Panc1 (cell line): ENCODE data around the gene MMP3. TPM values are rescaled to one million over a fixed set of nuclear protein-coding genes. Genes with fewer than 3 reads are reported as not detected.

Source experiments
- ATAC-seq: fragments of 200-7000 bp; cut with Tn5 transposase; 2 replicates; pipeline ENCODE4 v1.9.1; 2020; ENCODE audit warnings: mild to moderate bottlenecking, moderate library complexity
- Bru-seq: library from RNA; stranded (reverse); fragments of 400-500 nt; gene quantifications from one replicate; lab custom pipeline; 2021; lab: Mats Ljungman, UMichigan
- BruChase-seq, 2 experiments: library from RNA; stranded (reverse); fragments of 400-500 nt; gene quantifications; one replicate each; lab custom pipeline; 2021; lab: Mats Ljungman, UMichigan
- BruUV-seq: library from RNA; stranded (reverse); fragments of 400-500 nt; replicated peaks from 2 replicates; lab custom pipeline; 2021; lab: Mats Ljungman, UMichigan
- CTCF ChIA-PET: fragments of 300-600 bp; sonication (Branson Sonifier 250); formaldehyde crosslinking; loops from one replicate; lab custom pipeline; 2022; ENCODE audit warnings: antibody characterized with exemption; lab: Charles Lee
- POLR2A ChIA-PET: fragments of 300-600 bp; sonication (Branson Sonifier 250); formaldehyde crosslinking; loops from one replicate; lab custom pipeline; 2022; ENCODE audit warnings: antibody characterized with exemption; lab: Charles Lee
- DNase-seq: peaks from one replicate; pipeline ENCODE4 v3.0.0-alpha.2; 2010; ENCODE audit warnings: low read depth, low spot score
- H3K27ac ChIP-seq: 2 replicates; pipeline ENCODE4 v1.5.1; 2011; ENCODE audit warnings: mild to moderate bottlenecking, low read length, inconsistent platforms
- H3K27me3 ChIP-seq: fragments of 200-500 bp; sonication (Bioruptor generic); 2 replicates; pipeline ENCODE4 v1.6.0; 2014; ENCODE audit warnings: low read length, inconsistent platforms; ENCODE audit not compliant: control insufficient read depth, insufficient read depth
- H3K36me3 ChIP-seq: fragments of 200-500 bp; sonication (Bioruptor generic); 2 replicates; pipeline ENCODE4 v1.5.1; 2014; ENCODE audit warnings: inconsistent platforms, mild to moderate bottlenecking, low read length, moderate library complexity; ENCODE audit not compliant: control insufficient read depth, insufficient read depth
- H3K4me1 ChIP-seq: 2 replicates; pipeline ENCODE4 v1.5.1; 2011; ENCODE audit warnings: inconsistent platforms, mild to moderate bottlenecking, low read length, moderate library complexity; ENCODE audit not compliant: control insufficient read depth, insufficient read depth
- H3K4me3 ChIP-seq, 2 experiments: 2 replicates each; pipeline ENCODE4 v1.5.1; 2011 to 2012; ENCODE audit warnings: low read depth in 2 of 2, low read length in 2 of 2, mild to moderate bottlenecking in 2 of 2, inconsistent platforms in 1 of 2, moderate library complexity in 1 of 2
- H3K9me3 ChIP-seq: fragments of 200-500 bp; sonication (Bioruptor generic); 2 replicates; pipeline ENCODE4 v1.5.1; 2014; ENCODE audit warnings: low read depth, mild to moderate bottlenecking, inconsistent platforms, low read length, moderate library complexity; ENCODE audit not compliant: control insufficient read depth, insufficient read depth
- CTCF ChIP-seq: fragments of 450-650 bp; IDR thresholded peaks from 2 replicates; pipeline ENCODE4 v1.5.1; 2017; ENCODE audit warnings: mild to moderate bottlenecking
- POLR2AphosphoS5 ChIP-seq: IDR thresholded peaks from 2 replicates; pipeline ENCODE4 v1.6.1; 2012; ENCODE audit warnings: mild to moderate bottlenecking, low read depth, low read length, moderate library complexity
- SIN3A ChIP-seq: IDR thresholded peaks from 2 replicates; pipeline ENCODE4 v1.6.1; 2012; ENCODE audit warnings: low read depth, mild to moderate bottlenecking, low read length, moderate library complexity, borderline replicate concordance; ENCODE audit not compliant: insufficient read depth
- TCF7L2 ChIP-seq: IDR thresholded peaks from 2 replicates; pipeline ENCODE4 v1.6.1; 2011; ENCODE audit warnings: mild to moderate bottlenecking, low read depth, low read length, inconsistent platforms
- in situ Hi-C: cut with HindIII; loops from 2 replicates; pipeline ENCODE4 v1.10.0; 2016; ENCODE audit warnings: low sequenced_read_pairs, low pct_unique_long_range_greater_than_20kb
- intact Hi-C: fragments of 100-400 bp; cut with micrococcal nuclease; formaldehyde crosslinking; loops from one replicate; pipeline ENCODE4 v1.10.0; 2022; ENCODE audit not compliant: unreplicated experiment
- long read RNA-seq: library from polyadenylated mRNA; unstranded; transcript quantifications from one replicate; pipeline ENCODE4 v2.0.0, GENCODE V29; 2021; ENCODE audit not compliant: unreplicated experiment
- polyA plus RNA-seq: library from polyadenylated mRNA; unstranded; fragments of >200 nt; gene quantifications from one replicate; pipeline ENCODE4 v1.2.1, GENCODE V29; 2012; ENCODE audit warnings: missing spikeins; ENCODE audit not compliant: insufficient read length
- total RNA-seq: library from RNA; stranded (reverse); gene quantifications from one replicate; pipeline ENCODE4 v1.2.1, GENCODE V29; 2021; ENCODE audit not compliant: unreplicated experiment
- TF ChIP-seq, protein P1 (sequence below), 2 experiments: IDR thresholded peaks; 2 replicates each; pipeline ENCODE4 v1.6.1; 2011 to 2012; ENCODE audit warnings: low read depth in 2 of 2, control low read depth in 1 of 2, low read length in 1 of 2, mild to moderate bottlenecking in 1 of 2, moderate library complexity in 1 of 2; ENCODE audit not compliant: insufficient read depth in 1 of 2

Gene MMP3
- total RNA-seq (not detected), Bru-seq, nascent RNA (not detected), BruChase-seq, experiment 1, labeled RNA remaining after a 2-hour chase (not detected), BruChase-seq, experiment 2, labeled RNA remaining after a 6-hour chase (not detected)
- not detected for polyA plus RNA-seq
- long read RNA-seq, result 0 reads

- H3K4me3 ChIP-seq, result no peak within 1 kb of the TSS
- H3K4me1 ChIP-seq, result no peaks in the 10 kb centered on the region
- no TSS peak for BruUV-seq
- no peak for TF ChIP-seq SIN3A
- no peak for TF ChIP-seq POLR2AphosphoS5
- no peak for TF ChIP-seq CTCF
- TF ChIP-seq, protein P1, sequence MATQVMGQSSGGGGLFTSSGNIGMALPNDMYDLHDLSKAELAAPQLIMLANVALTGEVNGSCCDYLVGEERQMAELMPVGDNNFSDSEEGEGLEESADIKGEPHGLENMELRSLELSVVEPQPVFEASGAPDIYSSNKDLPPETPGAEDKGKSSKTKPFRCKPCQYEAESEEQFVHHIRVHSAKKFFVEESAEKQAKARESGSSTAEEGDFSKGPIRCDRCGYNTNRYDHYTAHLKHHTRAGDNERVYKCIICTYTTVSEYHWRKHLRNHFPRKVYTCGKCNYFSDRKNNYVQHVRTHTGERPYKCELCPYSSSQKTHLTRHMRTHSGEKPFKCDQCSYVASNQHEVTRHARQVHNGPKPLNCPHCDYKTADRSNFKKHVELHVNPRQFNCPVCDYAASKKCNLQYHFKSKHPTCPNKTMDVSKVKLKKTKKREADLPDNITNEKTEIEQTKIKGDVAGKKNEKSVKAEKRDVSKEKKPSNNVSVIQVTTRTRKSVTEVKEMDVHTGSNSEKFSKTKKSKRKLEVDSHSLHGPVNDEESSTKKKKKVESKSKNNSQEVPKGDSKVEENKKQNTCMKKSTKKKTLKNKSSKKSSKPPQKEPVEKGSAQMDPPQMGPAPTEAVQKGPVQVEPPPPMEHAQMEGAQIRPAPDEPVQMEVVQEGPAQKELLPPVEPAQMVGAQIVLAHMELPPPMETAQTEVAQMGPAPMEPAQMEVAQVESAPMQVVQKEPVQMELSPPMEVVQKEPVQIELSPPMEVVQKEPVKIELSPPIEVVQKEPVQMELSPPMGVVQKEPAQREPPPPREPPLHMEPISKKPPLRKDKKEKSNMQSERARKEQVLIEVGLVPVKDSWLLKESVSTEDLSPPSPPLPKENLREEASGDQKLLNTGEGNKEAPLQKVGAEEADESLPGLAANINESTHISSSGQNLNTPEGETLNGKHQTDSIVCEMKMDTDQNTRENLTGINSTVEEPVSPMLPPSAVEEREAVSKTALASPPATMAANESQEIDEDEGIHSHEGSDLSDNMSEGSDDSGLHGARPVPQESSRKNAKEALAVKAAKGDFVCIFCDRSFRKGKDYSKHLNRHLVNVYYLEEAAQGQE (IDR thresholded peaks at IDR 0.05; ENCODE audit: insufficient read depth in 1 of 2, low read depth in 2 of 2, low read length in 1 of 2), result no peak
- no peak for TF ChIP-seq TCF7L2
- no peak for ATAC-seq
- intact Hi-C loops, result no loop called here
- CTCF ChIA-PET, result no interaction called here
- peaks cover 18% of the 10 kb centered on the region for H3K27me3 ChIP-seq
- H3K9me3 ChIP-seq, result no peaks in the 10 kb centered on the region
- no peaks in the 10 kb centered on the region for H3K36me3 ChIP-seq
- in situ Hi-C loops, result no loop called here
- DNase-seq, result no peak
- POLR2A ChIA-PET, result no interaction called here
- H3K27ac ChIP-seq, result no peak within 1 kb of the TSS
Observed at GRCh38 chr11:102843489-102843888, at the start of gene MMP3. Gene MMP3 (minus strand): TSS chr11:102843609. CDS start chr11:102843546, 63 bp downstream.

DNA sequence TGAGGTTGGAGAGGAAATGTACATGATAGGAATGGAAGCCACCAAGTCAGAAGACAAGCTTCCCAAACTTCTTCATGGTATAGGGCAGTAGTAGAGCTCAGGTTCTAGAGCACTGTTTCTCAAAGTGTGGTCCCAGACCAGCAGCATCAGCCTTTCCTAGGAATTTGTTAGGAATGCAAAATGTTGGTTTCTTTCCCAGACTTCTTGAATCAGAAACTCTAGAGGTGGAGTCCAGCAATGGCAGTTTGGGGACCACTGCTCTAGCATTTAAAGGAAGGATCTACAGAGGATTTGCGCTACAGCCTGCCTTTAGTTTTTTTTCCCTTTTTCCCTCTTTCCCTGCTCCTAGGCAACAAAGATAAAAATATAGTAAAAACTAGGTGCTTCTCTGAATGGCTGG lies 48.3 kb upstream of the MMP3 start:
- no TSS peak for BruUV-seq
- CTCF ChIA-PET, result no interaction called here
- intact Hi-C loops, result no loop called here

More for the DNA sequence above, 48.3 kb upstream of the MMP3 start:
- no peak for ATAC-seq
- Histone ChIP-seq H3K27me3 (peaks cover 5% of the 10 kb centered on the region), H3K27ac (no peak overlapping the region), H3K36me3 (no peaks in the 10 kb centered on the region), H3K4me3 (no peak overlapping the region), H3K9me3 (no peaks in the 10 kb centered on the region), H3K4me1 (no peaks in the 10 kb centered on the region)
- no peak for DNase-seq
- POLR2A ChIA-PET, result no interaction called here
- no peak for TF ChIP-seq SIN3A
- TF ChIP-seq, protein P1 (IDR thresholded peaks at IDR 0.05; ENCODE audit: insufficient read depth in 1 of 2, low read depth in 2 of 2, low read length in 1 of 2), result no peak
- TF ChIP-seq POLR2AphosphoS5, result no peak
- no peak for TF ChIP-seq CTCF
- no peak for TF ChIP-seq TCF7L2
- in situ Hi-C loops, result no loop called here
